Smooth muscle cell (in vitro differentiated cells): Measurements from ENCODE around the gene SPINK13. TPM values are rescaled to one million over a fixed set of nuclear protein-coding genes. Genes with fewer than 3 reads are reported as not detected.

Source experiments
- DNase-seq: peaks from one replicate; lab custom pipeline; 2025; ENCODE audit not compliant: unreplicated experiment; lab: John Stamatoyannopoulos, UW
- H2AFZ ChIP-seq: fragments of 200-600 bp; sonication (generic); 2 replicates; pipeline ENCODE4 v1.6.0; 2016; ENCODE audit warnings: antibody characterized with exemption, low read depth, mild to moderate bottlenecking
- H3F3A ChIP-seq: fragments of 200-600 bp; sonication (generic); 2 replicates; pipeline ENCODE4 v1.6.0; 2017; ENCODE audit warnings: antibody characterized with exemption, low read depth
- H3K27ac ChIP-seq: fragments of 200-600 bp; sonication (generic); 2 replicates; pipeline ENCODE4 v1.5.1; 2016; ENCODE audit warnings: low read depth, mild to moderate bottlenecking
- H3K27me3 ChIP-seq: fragments of 200-600 bp; sonication (generic); 2 replicates; pipeline ENCODE4 v1.6.1; 2016; ENCODE audit warnings: low read depth, mild to moderate bottlenecking
- H3K36me3 ChIP-seq: fragments of 200-600 bp; sonication (generic); 2 replicates; pipeline ENCODE4 v1.5.1; 2016; ENCODE audit warnings: low read depth
- H3K4me1 ChIP-seq: fragments of 200-600 bp; sonication (generic); 2 replicates; pipeline ENCODE4 v1.5.1; 2016; ENCODE audit warnings: low read depth
- H3K4me2 ChIP-seq: fragments of 200-600 bp; sonication (generic); 2 replicates; pipeline ENCODE4 v1.6.0; 2016; ENCODE audit warnings: mild to moderate bottlenecking
- H3K4me3 ChIP-seq: fragments of 200-600 bp; sonication (generic); 2 replicates; pipeline ENCODE4 v1.5.1; 2016; ENCODE audit warnings: mild to moderate bottlenecking
- H3K79me2 ChIP-seq: fragments of 200-600 bp; sonication (generic); 2 replicates; pipeline ENCODE4 v1.6.0; 2016; ENCODE audit warnings: low read depth, mild to moderate bottlenecking
- H3K9ac ChIP-seq: fragments of 200-600 bp; sonication (generic); 2 replicates; pipeline ENCODE4 v1.6.0; 2016; ENCODE audit warnings: low read depth
- H3K9me3 ChIP-seq: fragments of 200-600 bp; sonication (generic); replicated peaks from 2 replicates; pipeline ENCODE4 v1.5.1; 2016; ENCODE audit warnings: low read depth
- H4K20me1 ChIP-seq: fragments of 200-600 bp; sonication (generic); 2 replicates; pipeline ENCODE4 v1.6.0; 2016; ENCODE audit warnings: low read depth
- WGBS: methylation state at CpG from one replicate; pipeline ENCODE4 v1.1.7; 2016; ENCODE audit warnings: low lambda C conversion rate; 5-methylcytosine and 5-hydroxymethylcytosine counted together
- polyA plus RNA-seq: library from polyadenylated mRNA; unstranded; fragments of >200 nt; fragmentation: Nextera tagmentation; extraction: Ambion mirVana; gene quantifications from 2 replicates; pipeline ENCODE4 v1.2.1, GENCODE V29; 2016
- total RNA-seq: library from RNA; depleted of rRNA; stranded (reverse); fragments of >200 nt; gene quantifications from 2 replicates; pipeline ENCODE4 v1.2.3, GENCODE V29; 2014
- TF ChIP-seq, protein P1 (sequence below): fragments of 200-600 bp; sonication (generic); IDR thresholded peaks from 2 replicates; pipeline ENCODE4 v1.5.1; 2017; ENCODE audit warnings: borderline replicate concordance, mild to moderate bottlenecking, antibody characterized with exemption; ENCODE audit not compliant: insufficient read depth, poor library complexity, severe bottlenecking

Gene SPINK13
- total and polyA plus RNA-seq, 2 experiments from 2014 or later = not detected

DNA sequence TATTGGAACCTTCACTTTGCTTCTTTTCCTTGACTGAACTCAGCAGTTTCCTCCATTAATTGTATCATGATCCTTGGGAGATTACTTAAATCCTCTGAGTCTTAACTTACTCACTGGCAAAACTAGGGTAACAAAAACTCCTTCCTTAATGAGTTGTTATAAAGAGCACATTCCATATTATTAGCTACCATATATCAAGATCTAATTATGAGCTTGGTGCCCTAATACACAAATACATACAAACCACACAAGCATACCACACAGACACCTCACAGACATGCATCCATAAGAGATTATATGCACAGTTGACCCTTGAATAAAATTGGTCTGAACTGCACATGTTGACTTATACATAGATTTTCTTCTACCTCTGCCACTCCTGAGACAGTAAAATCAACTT lies 41.2 kb downstream of the SPINK13 start:
- no peak for DNase-seq
- Histone ChIP-seq H3K79me2 (no peaks in the 10 kb centered on the region), H3K9ac (no peak overlapping the region), H3K27ac (no peak overlapping the region), H3K9me3 (no peaks in the 10 kb centered on the region), H2AFZ (no peak overlapping the region), H3K4me3 (no peak overlapping the region), H3K4me2 (no peak overlapping the region), H3K4me1 (no peaks in the 10 kb centered on the region), H3K27me3 (no peaks in the 10 kb centered on the region), H3K36me3 (no peaks in the 10 kb centered on the region), H3F3A (no peaks in the 10 kb centered on the region), H4K20me1 (no peaks in the 10 kb centered on the region)
- TF ChIP-seq, protein P1, sequence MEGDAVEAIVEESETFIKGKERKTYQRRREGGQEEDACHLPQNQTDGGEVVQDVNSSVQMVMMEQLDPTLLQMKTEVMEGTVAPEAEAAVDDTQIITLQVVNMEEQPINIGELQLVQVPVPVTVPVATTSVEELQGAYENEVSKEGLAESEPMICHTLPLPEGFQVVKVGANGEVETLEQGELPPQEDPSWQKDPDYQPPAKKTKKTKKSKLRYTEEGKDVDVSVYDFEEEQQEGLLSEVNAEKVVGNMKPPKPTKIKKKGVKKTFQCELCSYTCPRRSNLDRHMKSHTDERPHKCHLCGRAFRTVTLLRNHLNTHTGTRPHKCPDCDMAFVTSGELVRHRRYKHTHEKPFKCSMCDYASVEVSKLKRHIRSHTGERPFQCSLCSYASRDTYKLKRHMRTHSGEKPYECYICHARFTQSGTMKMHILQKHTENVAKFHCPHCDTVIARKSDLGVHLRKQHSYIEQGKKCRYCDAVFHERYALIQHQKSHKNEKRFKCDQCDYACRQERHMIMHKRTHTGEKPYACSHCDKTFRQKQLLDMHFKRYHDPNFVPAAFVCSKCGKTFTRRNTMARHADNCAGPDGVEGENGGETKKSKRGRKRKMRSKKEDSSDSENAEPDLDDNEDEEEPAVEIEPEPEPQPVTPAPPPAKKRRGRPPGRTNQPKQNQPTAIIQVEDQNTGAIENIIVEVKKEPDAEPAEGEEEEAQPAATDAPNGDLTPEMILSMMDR = no peak

DNA sequence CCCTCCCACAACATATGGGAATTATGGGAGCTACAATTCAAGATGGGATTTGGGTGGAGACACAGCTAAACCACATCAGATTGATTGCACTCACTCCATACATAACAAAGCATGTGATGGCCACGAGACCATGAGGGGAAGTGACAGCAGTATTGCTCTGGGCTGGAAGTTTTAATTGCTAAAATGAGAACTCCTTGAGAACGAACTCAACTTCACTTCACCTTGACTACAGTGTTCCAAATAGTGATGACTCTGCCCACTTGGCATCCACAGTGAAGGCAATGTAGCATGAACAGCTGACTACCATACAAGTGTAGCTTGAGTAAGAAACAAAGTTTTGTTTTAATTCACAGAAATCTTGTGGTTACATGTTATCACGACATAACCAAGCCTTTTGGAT lies 42.9 kb downstream of the SPINK13 start:
- no peaks in the 10 kb centered on the region for H3K9me3 ChIP-seq
- no peaks in the 10 kb centered on the region for H3K27me3 ChIP-seq
- no peaks in the 10 kb centered on the region for H3F3A ChIP-seq
- H3K9ac ChIP-seq = no peak overlapping the region
- no peaks in the 10 kb centered on the region for H3K79me2 ChIP-seq
- no peak overlapping the region for H2AFZ ChIP-seq
- no peak overlapping the region for H3K4me2 ChIP-seq
- no peak overlapping the region for H3K27ac ChIP-seq
- H3K4me3 ChIP-seq = no peak overlapping the region
- no peaks in the 10 kb centered on the region for H3K4me1 ChIP-seq
- H4K20me1 ChIP-seq = no peaks in the 10 kb centered on the region
- TF ChIP-seq, protein P1 = no peak
- no peaks in the 10 kb centered on the region for H3K36me3 ChIP-seq
- no peak for DNase-seq
- 73% methylated on average over 3 of the region's 3 CpGs for WGBS

DNA sequence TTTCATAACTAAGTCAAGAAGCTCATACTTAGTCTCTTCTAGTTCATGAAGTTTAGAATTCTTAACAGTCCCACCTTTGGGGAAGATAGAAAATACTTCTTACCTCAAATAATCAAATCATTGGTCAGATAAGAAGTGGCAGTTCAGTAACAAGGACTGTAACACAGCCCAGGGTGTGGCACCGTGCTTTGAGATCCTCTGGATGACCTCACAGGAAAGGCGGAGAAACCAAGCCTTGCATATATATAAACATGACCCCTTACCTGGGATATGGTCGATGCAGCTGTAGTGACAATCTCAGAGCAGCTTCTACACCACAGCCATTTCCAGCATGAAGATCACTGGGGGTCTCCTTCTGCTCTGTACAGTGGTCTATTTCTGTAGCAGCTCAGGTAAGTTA lies 43.6 kb downstream of the SPINK13 start, which contains the start of gene SPINK7:
TSS of gene SPINK7 (plus strand) at position 271 of the 400 bp plus-strand sequence. CDS start at position 332, 61 bp downstream.
- Histone ChIP-seq H3K9ac (no peak within 1 kb of the TSS), H2AFZ (no peak within 1 kb of the TSS), H3K79me2 (no peaks in the 10 kb centered on the region), H3K27me3 (no peaks in the 10 kb centered on the region), H3K4me1 (no peaks in the 10 kb centered on the region), H3K9me3 (no peaks in the 10 kb centered on the region), H3K4me3 (no peak within 1 kb of the TSS), H3K27ac (no peak within 1 kb of the TSS), H4K20me1 (no peaks in the 10 kb centered on the region), H3K36me3 (no peaks in the 10 kb centered on the region), H3F3A (no peaks in the 10 kb centered on the region), H3K4me2 (no peak within 1 kb of the TSS)
- TF ChIP-seq, protein P1 = no peak
- WGBS = 67% methylated on average over 3 of the region's 3 CpGs
- DNase-seq = no peak

DNA sequence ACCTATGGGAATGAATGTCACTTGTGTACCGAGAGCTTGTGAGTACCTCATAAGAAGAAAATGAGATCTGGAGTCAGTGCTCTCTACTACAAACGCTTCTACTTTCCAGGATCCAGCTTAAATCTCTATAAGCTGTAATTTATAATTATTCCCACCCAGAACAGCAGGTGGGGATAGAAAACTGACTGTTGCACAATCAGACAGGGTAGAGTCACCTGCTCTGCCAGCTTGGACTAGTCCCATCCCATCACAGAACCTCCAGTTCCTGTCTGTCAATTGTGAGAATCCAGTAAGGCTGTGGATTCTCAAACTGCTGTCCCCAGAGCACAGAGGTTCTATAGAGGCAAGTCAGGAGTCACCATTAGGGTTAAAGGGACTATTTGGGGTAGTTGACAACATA lies 45.6 kb downstream of the SPINK13 start:
- Histone ChIP-seq H3K4me2 (no peak overlapping the region), H3K27me3 (no peaks in the 10 kb centered on the region), H3K4me3 (no peak overlapping the region), H3K4me1 (no peaks in the 10 kb centered on the region), H3K79me2 (no peaks in the 10 kb centered on the region), H2AFZ (no peak overlapping the region), H3F3A (no peaks in the 10 kb centered on the region), H3K9ac (no peak overlapping the region), H3K9me3 (no peaks in the 10 kb centered on the region), H3K27ac (no peak overlapping the region), H4K20me1 (no peaks in the 10 kb centered on the region), H3K36me3 (no peaks in the 10 kb centered on the region)
- no peak for DNase-seq
- TF ChIP-seq, protein P1 = no peak
- WGBS = 86% methylated on average over 2 of the region's 2 CpGs
